GF-D8 (cell line): ENCODE measurements around the gene TMEM92.
A peak's percentile ranks its signal among the peaks of the same experiment; 100 is the strongest.
"Not testable (repeated sequence)": the region's sequence is repeated elsewhere in the genome, so short reads cannot be mapped to it uniquely, and the experiment has no call there.

Source experiments
- DNase-seq: peaks from one replicate; lab custom pipeline; 2025; lab: John Stamatoyannopoulos, UW

TMEM92 gene

DNA sequence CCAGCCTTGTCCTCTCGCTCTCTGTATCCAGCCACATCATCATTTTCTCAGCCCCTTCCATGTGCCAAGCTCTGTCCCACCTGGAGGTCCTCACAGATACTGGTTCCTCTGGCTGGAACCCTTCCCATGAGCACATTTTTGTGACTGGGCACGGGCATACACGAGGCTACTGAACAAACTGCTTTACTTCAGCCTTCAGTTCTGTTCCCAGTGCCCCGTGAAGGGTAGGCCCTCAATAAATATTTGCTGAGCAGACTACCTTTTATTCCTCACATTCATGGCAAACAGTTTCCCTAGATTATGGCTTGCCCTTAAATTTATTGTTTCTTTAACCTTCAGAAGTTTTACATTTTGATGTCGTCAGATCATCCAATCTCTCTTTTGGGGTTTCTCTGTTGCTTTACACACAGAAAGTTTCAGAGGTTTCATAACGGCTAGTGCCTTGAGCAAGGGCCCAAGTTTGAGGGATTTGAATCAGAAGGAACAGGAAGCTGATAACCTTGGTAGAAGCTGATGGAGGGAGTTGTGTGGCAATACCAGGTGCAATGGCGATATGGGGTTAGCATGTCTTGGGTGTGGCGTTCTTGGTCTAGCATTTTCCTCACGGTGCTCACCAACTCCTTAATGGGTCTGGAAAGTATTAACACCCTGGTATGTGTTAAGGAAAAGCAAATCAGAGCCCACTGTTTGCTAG lies 27.8 kb downstream of the TMEM92 start:
- peak; percentile 40 for DNase-seq

DNA sequence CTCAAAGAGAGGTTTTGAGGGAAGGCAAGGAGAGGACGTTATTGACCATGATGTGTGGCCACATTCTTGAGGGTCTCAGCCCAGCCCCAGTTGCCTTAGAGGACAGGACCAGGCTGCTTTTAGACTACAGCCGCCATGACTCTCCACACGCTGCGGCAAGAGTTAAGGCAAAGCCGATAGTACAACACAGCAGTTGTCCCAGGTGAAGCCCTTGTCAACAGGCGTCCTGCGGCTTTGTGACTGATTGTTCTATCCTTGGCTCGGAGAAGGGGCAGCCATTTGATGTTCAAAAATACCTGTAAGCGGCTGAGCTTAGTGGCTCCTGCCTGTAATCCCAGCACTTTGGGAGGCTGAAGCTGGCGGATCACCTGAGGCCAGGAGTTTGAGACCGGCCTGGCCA lies 28.8 kb downstream of the TMEM92 start:
- DNase-seq, result no peak

- no peak for DNase-seq
Observed at GRCh38 chr17:50303596-50303995, 29.3 kb downstream of the TMEM92 start.

- DNase-seq, result no peak
Observed at GRCh38 chr17:50304781-50305404, 30.6 kb downstream of the TMEM92 start.

- DNase-seq, result no peak
Observed at GRCh38 chr17:50307654-50308053, 33.4 kb downstream of the TMEM92 start.

DNA sequence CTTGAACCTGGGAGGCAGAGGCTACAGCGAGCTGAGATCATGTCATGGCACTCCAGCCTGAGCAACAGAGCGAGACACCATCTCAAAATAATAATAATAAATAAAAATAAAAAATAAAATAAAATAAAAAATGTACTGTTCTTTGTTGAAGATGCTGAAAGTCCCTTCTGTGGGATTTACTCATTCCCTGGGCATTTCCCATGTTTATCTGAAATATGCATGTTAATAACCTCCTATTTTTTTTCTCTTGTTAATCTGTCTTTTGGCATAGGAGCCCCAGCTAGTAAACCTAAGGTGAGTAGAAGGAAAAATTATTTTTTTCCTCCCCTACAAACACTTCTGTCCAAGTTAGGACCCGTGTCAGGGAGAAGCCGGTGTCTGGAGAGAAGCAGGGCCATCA lies 34.4 kb downstream of the TMEM92 start:
- DNase-seq, result no peak

DNA sequence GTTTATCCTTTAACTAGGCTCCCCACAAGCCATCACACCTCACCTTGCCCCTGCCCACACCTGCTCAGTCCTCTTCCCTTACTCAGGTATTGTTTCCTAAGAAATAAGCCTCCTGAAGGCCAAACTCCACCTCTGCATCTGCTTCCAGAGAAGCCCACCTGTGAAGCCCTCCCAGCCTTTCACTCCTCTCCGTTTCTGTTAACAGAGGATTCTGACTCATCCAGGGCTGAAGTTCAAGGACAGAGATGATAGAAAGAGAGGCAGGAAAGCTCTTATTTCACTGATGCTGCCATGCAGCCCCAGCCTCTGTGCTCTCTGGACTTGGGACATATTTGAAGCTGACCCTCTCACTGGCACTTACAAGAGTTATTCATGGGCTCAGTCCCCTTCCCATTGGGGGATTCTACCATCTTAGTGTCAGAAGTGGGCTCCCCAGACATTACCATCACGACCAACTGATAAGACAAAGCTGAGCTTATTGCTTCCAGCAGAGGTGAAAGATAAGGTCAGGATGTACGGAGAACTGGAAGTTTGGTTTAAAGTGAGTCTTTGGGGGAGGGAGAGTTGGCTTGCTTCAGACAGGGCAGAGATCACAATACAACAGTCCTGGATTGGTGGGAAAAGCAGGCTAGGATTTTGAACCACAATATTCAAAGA lies 36.3 kb downstream of the TMEM92 start:
- no peak for DNase-seq

- DNase-seq, result no peak
Observed at GRCh38 chr17:50311112-50311460, 36.8 kb downstream of the TMEM92 start.

DNA sequence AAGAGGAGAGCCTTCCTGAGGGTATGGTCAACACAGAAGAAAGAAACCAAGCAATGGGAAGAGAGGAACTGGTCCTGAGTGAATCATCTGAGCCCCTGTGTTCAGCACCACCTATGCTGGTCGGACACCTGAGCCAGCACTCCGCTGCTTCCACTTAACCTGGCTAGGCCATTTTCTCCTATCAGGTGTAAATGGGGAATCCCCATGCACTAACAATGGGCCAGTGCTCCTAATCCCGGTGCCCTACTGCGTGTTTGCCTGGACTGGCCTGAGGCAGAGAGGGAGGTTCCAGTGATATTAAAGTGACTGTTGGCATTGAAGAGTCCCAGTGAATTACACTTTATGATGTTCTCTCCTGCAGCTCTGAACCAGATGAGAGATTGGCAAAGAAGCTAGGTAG lies 37.2 kb downstream of the TMEM92 start:
- DNase-seq, result no peak

DNA sequence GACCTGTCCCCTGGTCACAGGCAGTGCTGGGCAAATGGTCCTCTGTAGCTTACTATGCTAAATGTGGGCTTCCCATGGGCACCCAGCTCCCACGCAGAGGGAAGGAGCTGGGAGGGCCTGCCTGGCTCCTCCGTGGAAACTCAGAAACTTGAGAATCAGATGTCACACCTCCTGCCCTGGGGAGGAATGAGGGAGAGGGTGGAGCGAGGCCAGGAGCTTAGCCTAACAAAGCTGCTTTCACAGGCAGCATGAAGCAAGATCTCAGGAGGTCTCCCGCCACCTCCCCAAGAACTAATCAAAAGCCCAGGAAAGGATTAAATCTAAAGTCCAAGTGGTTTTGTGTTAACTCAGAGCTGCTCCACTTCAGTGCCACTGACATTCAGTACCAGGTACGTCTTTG lies 38.0 kb downstream of the TMEM92 start:
- no peak for DNase-seq

DNA sequence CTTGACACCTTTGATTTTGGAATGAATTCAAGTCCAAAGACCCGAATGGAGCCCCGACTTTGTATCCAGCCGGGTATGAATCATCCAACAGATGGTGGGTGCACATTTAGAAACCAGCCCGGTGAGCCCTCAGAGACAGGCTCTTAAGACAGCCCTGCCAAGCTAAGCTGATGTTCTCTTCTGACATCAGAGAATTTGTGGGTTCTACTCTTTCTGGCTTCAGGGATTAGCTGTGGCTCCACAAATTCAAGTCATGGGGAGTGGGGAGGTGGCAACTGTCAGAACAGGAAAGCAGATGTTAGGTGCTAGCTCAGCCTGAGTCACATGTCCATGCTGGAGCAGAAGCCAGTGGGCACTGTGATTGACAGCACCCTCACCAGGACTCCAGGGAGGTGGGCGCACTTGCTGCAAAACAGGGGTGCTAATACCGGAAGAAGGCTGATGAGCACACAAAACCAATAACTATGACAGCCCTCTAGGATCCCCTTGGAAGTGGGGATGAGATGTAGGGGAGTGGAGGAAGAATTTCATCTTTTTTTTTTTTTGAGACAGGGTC lies 40.3 kb downstream of the TMEM92 start:
- DNase-seq, result no peak

DNA sequence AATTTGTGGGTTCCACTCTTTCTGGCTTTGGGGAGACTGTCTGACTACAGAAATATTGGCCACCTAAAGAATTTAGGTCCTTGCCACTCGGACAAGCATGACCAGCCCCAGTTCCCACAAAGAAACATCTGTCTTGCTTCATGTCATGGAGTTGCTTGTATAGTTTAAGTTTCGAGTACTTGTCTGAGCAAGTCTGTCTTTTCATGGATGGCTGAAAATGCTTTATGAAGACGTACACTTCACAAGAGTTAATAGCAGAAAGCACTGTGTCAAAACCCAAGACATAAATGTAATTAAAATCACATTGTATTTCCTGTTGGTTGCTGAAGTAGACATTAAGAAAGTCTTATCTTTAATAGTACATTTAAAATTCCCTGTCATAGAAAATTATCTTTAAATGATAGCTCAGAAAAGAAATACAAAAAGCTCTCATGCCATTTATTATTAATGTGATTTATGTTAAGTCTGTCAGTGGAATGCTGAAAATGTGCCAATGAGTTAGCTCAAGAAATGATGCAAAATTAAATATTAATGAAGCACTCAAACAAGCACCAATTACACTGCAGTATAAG lies 41.8 kb downstream of the TMEM92 start:
- no peak for DNase-seq

DNA sequence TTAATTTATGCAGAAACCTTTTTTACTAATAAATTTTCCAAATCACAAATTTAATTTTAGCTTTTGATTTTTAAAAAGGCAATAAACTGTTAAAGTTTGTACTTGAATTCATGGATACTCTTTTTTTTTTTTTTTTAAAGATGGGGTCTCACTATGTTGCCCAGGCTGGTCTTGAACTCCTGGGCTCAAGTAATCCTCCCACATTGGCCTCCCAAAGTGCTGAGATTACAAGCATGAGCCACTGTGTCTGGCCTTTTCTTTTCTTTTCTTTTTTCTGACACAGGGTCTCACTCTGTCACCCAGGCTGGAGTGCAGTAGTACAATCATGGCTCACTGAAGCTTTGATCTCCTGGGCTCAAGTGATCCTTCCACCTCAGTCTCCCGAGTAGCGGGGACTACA lies 42.4 kb downstream of the TMEM92 start:
- not testable (repeated sequence) for DNase-seq

DNA sequence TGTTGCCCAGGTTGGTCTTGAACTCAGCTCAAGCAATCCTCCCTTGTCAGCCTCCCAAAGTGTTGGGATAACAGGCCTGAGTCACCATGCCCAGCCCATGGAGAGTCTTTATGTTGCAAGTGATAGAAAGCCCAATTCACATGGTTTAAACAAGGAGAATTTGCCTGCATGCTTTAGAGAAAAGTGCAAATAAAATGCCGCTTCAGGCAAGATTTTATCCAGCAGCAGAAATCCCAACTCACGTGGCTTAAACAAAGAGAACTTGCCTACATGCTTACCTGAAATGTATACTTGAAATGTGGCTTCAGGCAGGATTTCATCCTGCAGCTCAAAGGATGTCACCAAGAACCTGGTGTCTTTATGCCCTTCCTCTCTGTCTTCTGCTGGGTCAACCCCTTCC lies 42.9 kb downstream of the TMEM92 start:
- DNase-seq, result no peak

GRCh38 chr17:50318501-50319285 lies 44.4 kb downstream of the TMEM92 start:
- DNase-seq, result no peak

GRCh38 chr17:50319306-50320004 lies 45.2 kb downstream of the TMEM92 start:
- no peak for DNase-seq

- no peak for DNase-seq
Observed at GRCh38 chr17:50322271-50322670, 48.0 kb downstream of the TMEM92 start.

DNA sequence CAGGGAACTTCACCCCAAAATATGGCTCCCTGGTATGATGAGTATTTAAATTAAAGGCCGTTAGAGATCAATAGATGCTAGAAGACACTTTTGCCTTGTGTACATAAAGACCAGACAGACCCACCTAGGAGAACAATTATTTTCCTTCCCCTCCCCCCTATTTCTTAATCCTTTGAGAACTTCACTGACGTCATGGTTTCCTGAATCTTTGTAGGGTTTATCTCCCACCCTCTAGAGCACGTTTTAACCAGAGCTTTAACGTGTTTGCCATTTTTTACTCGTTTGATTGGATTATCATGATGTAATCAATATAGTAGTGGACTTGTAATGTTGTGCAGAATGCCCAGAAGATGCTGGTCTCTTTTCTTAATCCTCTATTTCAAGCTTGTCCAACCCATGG lies 48.8 kb downstream of the TMEM92 start:
- DNase-seq, result no peak

DNA sequence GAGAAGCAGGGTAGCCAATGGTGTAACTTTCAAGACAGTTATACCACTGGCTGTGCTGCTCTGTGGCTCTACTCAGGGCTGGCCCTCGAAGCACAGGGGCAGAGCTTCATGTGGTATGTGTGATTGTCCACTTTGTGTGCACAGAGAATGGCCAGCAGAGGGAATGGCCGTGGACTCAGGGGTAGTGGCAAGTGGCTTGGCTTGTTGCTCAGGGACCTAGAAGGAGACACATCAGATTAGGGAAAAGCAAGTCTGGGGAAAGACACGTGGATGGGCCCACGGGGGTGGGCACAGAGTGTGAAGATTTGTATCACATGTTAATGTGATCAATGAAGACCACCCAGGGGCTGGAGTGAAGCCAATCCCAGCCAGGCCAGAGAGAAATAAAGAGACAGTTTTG lies 51.6 kb downstream of the TMEM92 start:
- DNase-seq, result no peak

DNA sequence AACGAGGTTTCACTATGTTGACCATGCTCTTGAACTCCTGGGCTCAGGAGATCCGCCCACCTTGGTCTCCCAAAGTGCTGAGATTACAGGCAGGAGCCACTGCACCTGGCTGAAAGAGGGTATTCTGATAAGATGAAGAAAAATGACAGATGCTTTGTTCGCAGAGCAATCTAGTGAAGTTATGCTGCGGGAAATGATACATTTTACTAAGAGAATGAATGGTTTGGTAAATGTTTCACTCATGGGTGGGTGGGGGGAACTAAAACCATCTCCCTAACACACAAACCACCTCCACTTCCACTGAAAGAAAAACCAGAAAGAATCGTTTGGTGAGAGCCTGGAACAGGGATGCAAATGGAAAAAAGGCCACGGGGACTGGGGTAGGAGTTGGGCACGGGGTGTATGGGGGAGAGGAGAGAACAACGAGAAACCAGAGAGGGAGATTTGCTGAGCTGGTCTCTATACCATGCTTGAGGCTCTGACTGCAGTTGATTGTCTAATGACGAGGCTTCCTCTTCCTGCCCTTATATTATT lies 52.6 kb downstream of the TMEM92 start:
- no peak for DNase-seq
